ENCODE data around the gene CHCT1.

GRCh38 chr17:60412701-60413100 is 9.6 kb upstream of the CHCT1 start:
- TF ChIP-seq CTCF (optimal IDR thresholded peaks at IDR 0.05 in 1 of 3, IDR thresholded peaks at IDR 0.05 in 1 of 3, conservative IDR thresholded peaks at IDR 0.05 in 1 of 3; ENCODE audit: extremely low read depth in 1 of 3, insufficient read depth in 2 of 3, low read length in 3 of 3) (no peak), EZH2 (IDR thresholded peaks at IDR 0.05; ENCODE audit: low read length) (no peak)

All from keratinocyte (primary cell).